GM21717 (cell line): Measurements from ENCODE around the gene GPC6.

Experiments
- ATAC-seq: cut with Tn5 transposase; IDR thresholded peaks from one replicate; pipeline ENCODE4 v1.9.1; 2021; ENCODE audit warnings: mild to moderate bottlenecking, moderate library complexity; ENCODE audit not compliant: unreplicated experiment

Gene GPC6

GRCh38 chr13:93810264-93810663, 583.7 kb downstream of the GPC6 start:
- ATAC-seq, result no peak

- ATAC-seq, result no peak
These were observed 584.6 kb downstream of the GPC6 start for GRCh38 chr13:93811071-93811737.

GRCh38 chr13:93811738-93812112, 585.1 kb downstream of the GPC6 start:
- no peak for ATAC-seq

- no peak for ATAC-seq
These were observed 588.1 kb downstream of the GPC6 start for GRCh38 chr13:93814658-93815057.

- ATAC-seq, result no peak
These were observed 591.7 kb downstream of the GPC6 start for GRCh38 chr13:93818345-93818744.

GRCh38 chr13:93819331-93819890, 592.8 kb downstream of the GPC6 start:
- no peak for ATAC-seq

- ATAC-seq, result no peak
These were observed 597.7 kb downstream of the GPC6 start for GRCh38 chr13:93824286-93824685.

GRCh38 chr13:93834051-93834450, 607.4 kb downstream of the GPC6 start:
- ATAC-seq, result no peak

GRCh38 chr13:93843082-93843481, 616.5 kb downstream of the GPC6 start:
- ATAC-seq, result no peak

GRCh38 chr13:93847162-93847561, 620.6 kb downstream of the GPC6 start:
- ATAC-seq, result no peak

- ATAC-seq, result no peak
These were observed 621.6 kb downstream of the GPC6 start for GRCh38 chr13:93848247-93848646.

- no peak for ATAC-seq
These were observed 624.6 kb downstream of the GPC6 start for GRCh38 chr13:93851236-93851635.

GRCh38 chr13:93853912-93854311, 627.3 kb downstream of the GPC6 start:
- no peak for ATAC-seq

- ATAC-seq, result no peak
These were observed 630.5 kb downstream of the GPC6 start for GRCh38 chr13:93857126-93857525.

- ATAC-seq, result no peak
These were observed 633.1 kb downstream of the GPC6 start for GRCh38 chr13:93859716-93860115.

- ATAC-seq, result no peak
These were observed 635.2 kb downstream of the GPC6 start for GRCh38 chr13:93861818-93862217.

GRCh38 chr13:93862259-93862658, 635.7 kb downstream of the GPC6 start:
- no peak for ATAC-seq

GRCh38 chr13:93865235-93865634, 638.6 kb downstream of the GPC6 start:
- no peak for ATAC-seq

GRCh38 chr13:93867481-93867880, 640.9 kb downstream of the GPC6 start:
- ATAC-seq, result no peak

GRCh38 chr13:93872376-93872775, 645.8 kb downstream of the GPC6 start:
- ATAC-seq, result no peak

- no peak for ATAC-seq
These were observed 646.3 kb downstream of the GPC6 start for GRCh38 chr13:93872786-93873347.

- ATAC-seq, result no peak
These were observed 648.9 kb downstream of the GPC6 start for GRCh38 chr13:93875547-93875946.

- ATAC-seq, result no peak
These were observed 649.6 kb downstream of the GPC6 start for GRCh38 chr13:93876236-93876635.
